ENCODE measurements around the gene DCHS1. TPM values are rescaled to one million over a fixed set of nuclear protein-coding genes. Genes with fewer than 3 reads are reported as not detected.

DCHS1 gene
- total and polyA plus RNA-seq, 2 of the 13 experiments (the other 11 are each of a cell fraction or from before 2014, with no cell fraction given), result under 0.01 to 0.03 TPM

DNA sequence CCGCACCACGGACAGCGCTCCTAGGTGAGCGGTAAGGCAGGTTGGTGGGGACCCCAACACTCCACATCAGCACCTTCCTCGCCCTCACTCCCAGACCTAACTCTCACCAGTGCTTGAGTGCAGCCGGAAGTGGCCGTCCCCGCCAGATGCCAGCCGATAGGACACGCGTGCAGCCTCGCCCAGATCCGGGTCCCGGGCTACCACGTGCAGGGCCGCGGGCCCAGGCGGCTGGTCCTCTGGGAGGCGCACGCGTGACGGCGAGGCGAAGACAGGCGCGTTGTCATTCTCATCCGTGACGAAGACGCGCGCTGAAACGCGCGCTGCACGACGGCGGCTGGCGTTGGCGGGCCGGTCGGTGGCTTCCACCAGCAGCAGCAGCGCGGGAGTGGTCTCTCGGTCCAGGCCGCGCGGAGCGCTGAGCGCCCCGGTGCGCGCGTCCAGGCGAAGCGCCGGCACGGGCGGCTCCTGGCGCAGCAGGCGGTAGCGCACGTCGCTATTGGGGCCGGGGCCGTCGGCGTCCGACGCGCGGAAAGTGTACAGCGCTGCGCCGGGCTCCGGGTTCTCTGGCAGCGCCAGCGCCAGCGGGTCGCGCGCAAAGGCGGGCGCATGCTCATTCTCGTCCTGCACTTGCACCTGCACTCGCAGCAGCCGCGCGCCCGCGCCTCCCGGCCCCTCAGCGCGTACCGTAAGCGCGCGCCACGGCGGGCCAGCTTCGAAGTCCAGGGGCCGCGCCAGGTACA, 25.5 kb downstream of the DCHS1 start:
- H3K9ac ChIP-seq (ENCODE audit: insufficient read depth, low read depth, low read length), result no peak overlapping the region
- H4K20me1 ChIP-seq (ENCODE audit: insufficient read depth, low read length), result no peaks in the 10 kb centered on the region
- H3K4me3 ChIP-seq (replicated peaks in 1 of 3; ENCODE audit: insufficient read depth in 1 of 3, low read depth in 2 of 3, low read length in 3 of 3), result peak overlapping the region in 1 of 3 experiments; percentile 48; a peak in 2 of 6 replicates
- in situ Hi-C loops (cut with HindIII; ENCODE audit: extremely low pct_ligation_motif_present, low pct_unique_long_range_greater_than_20kb) (no loop called here), intact Hi-C loops (cut with micrococcal nuclease; ENCODE audit: unreplicated experiment) (no loop called here)
- ChIA-PET POLR2A (no interaction called here), CTCF (ENCODE audit: low intra/inter-chr PET ratio, low total read pairs) (no interaction called here)
- 47% methylated on average over 38 of the region's 102 CpGs for WGBS (ENCODE audit: low lambda C conversion rate)
- no TSS peak for BruUV-seq (replicated peaks)
- no peaks in the 10 kb centered on the region for H3K9me3 ChIP-seq (ENCODE audit: low read length)
- no peak overlapping the region for H3K27ac ChIP-seq (ENCODE audit: extremely low read length, insufficient read depth, low read length)
- peaks cover 24% of the 10 kb centered on the region for H3K4me1 ChIP-seq (ENCODE audit: insufficient read depth, low read length)
- H2AFZ ChIP-seq (ENCODE audit: low read length), result no peak overlapping the region
- H3K36me3 ChIP-seq (replicated peaks in 1 of 2; ENCODE audit: control insufficient read depth in 1 of 2, insufficient read depth in 2 of 2, low read length in 2 of 2), result no peaks in the 10 kb centered on the region
- H3K27me3 ChIP-seq (ENCODE audit: control insufficient read depth in 1 of 2, insufficient read depth in 2 of 2, low read length in 2 of 2), result peaks cover 9 to 67% of the 10 kb centered on the region in 2 experiments; a peak in 4 of 5 replicates
- H3K4me2 ChIP-seq (ENCODE audit: low read depth, low read length), result peak overlapping the region; percentile 51
- DNase-seq (ENCODE audit: low spot score) (no peak), FAIRE-seq (no peak), ATAC-seq (no peak; the same call in 2 of the 3 replicates)
- TF ChIP-seq CEBPB (IDR thresholded peaks at IDR 0.05; ENCODE audit: borderline replicate concordance, low read depth, low read length) (no peak), YEATS4 (CRISPR knock-in tag; IDR thresholded peaks at IDR 0.05; ENCODE audit: borderline replicate concordance) (no peak), MEF2D (CRISPR knock-in tag; IDR thresholded peaks at IDR 0.05) (no peak), RFXANK (CRISPR knock-in tag; IDR thresholded peaks at IDR 0.05) (no peak), ZNF563 (CRISPR knock-in tag; IDR thresholded peaks at IDR 0.05) (0 out of 2 replicates have a peak, but pooled peaks have one; percentile 9), SOX13 (IDR thresholded peaks at IDR 0.05) (no peak), SOX13 (CRISPR knock-in tag; conservative IDR thresholded peaks at IDR 0.05 in 1 of 2, IDR thresholded peaks at IDR 0.05 in 1 of 2) (no peak), ZFP1 (CRISPR knock-in tag; IDR thresholded peaks at IDR 0.05) (no peak), ZNF670 (CRISPR knock-in tag; IDR thresholded peaks at IDR 0.05; ENCODE audit: borderline replicate concordance) (no peak), ELF3 (CRISPR knock-in tag; IDR thresholded peaks at IDR 0.05) (no peak), TARDBP (CRISPR knock-in tag; IDR thresholded peaks at IDR 0.05) (no peak)
- TF ChIP-seq, protein P1, sequence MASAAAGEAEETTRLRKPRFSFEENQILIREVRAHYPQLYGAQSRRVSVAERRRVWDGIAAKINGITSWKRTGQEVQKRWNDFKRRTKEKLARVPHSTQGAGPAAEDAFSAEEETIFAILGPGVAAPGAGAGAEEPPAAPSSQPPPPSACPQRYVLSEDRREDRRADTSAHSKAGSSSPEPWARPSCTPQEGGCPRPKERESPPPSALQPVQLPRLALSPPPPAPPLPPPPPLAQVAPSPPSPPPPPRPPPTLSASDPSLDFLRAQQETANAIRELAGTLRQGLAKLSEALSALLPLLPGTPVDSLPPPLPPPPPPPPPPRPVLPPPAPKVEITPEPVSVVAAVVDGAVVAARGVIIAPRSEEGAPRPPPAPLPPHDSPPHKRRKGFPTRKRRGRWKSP (CRISPR knock-in tag; IDR thresholded peaks at IDR 0.05), result peak; percentile 92; the same call in 1 of the 2 replicates
- TF ChIP-seq, protein P2, sequence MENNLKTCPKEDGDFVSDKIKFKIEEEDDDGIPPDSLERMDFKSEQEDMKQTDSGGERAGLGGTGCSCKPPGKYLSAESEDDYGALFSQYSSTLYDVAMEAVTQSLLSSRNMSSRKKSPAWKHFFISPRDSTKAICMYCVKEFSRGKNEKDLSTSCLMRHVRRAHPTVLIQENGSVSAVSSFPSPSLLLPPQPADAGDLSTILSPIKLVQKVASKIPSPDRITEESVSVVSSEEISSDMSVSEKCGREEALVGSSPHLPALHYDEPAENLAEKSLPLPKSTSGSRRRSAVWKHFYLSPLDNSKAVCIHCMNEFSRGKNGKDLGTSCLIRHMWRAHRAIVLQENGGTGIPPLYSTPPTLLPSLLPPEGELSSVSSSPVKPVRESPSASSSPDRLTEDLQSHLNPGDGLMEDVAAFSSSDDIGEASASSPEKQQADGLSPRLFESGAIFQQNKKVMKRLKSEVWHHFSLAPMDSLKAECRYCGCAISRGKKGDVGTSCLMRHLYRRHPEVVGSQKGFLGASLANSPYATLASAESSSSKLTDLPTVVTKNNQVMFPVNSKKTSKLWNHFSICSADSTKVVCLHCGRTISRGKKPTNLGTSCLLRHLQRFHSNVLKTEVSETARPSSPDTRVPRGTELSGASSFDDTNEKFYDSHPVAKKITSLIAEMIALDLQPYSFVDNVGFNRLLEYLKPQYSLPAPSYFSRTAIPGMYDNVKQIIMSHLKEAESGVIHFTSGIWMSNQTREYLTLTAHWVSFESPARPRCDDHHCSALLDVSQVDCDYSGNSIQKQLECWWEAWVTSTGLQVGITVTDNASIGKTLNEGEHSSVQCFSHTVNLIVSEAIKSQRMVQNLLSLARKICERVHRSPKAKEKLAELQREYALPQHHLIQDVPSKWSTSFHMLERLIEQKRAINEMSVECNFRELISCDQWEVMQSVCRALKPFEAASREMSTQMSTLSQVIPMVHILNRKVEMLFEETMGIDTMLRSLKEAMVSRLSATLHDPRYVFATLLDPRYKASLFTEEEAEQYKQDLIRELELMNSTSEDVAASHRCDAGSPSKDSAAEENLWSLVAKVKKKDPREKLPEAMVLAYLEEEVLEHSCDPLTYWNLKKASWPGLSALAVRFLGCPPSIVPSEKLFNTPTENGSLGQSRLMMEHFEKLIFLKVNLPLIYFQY (CRISPR knock-in tag; IDR thresholded peaks at IDR 0.05; ENCODE audit: borderline replicate concordance), result no peak
- TF ChIP-seq, protein P3, sequence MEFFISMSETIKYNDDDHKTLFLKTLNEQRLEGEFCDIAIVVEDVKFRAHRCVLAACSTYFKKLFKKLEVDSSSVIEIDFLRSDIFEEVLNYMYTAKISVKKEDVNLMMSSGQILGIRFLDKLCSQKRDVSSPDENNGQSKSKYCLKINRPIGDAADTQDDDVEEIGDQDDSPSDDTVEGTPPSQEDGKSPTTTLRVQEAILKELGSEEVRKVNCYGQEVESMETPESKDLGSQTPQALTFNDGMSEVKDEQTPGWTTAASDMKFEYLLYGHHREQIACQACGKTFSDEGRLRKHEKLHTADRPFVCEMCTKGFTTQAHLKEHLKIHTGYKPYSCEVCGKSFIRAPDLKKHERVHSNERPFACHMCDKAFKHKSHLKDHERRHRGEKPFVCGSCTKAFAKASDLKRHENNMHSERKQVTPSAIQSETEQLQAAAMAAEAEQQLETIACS (CRISPR knock-in tag; IDR thresholded peaks at IDR 0.05), result peak; percentile 72
- H3K79me2 ChIP-seq (ENCODE audit: insufficient read depth, low read length), result no peaks in the 10 kb centered on the region
